ENCODE measurements around the gene MGAT4C.

DNA sequence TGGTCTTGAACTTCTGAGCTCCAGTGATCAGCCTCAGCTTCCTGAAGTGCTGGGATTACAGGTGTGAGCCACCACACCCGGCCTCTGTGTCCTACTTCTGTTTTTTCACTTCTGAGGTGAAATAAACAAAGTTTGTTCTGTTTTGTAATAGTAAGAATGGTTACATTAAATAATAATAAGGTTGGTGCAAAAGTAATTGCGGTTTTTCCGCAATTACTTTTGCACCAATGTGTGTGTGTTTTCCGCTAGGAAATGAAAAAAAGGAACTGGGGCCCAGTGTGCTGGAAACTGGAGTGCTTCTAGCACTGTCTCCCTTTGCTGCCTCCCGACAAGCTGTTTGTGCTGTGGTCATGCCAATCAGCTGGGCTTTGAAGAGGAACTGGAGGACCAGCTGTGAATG lies 241.2 kb downstream of the MGAT4C start:
- TF ChIP-seq, protein P1, sequence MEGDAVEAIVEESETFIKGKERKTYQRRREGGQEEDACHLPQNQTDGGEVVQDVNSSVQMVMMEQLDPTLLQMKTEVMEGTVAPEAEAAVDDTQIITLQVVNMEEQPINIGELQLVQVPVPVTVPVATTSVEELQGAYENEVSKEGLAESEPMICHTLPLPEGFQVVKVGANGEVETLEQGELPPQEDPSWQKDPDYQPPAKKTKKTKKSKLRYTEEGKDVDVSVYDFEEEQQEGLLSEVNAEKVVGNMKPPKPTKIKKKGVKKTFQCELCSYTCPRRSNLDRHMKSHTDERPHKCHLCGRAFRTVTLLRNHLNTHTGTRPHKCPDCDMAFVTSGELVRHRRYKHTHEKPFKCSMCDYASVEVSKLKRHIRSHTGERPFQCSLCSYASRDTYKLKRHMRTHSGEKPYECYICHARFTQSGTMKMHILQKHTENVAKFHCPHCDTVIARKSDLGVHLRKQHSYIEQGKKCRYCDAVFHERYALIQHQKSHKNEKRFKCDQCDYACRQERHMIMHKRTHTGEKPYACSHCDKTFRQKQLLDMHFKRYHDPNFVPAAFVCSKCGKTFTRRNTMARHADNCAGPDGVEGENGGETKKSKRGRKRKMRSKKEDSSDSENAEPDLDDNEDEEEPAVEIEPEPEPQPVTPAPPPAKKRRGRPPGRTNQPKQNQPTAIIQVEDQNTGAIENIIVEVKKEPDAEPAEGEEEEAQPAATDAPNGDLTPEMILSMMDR (conservative IDR thresholded peaks at IDR 0.05): no peak
- no peak for TF ChIP-seq ZFX (IDR thresholded peaks at IDR 0.05)
